HG02642 (cell line): ENCODE results near the gene SH3TC1.

Experiments
- ATAC-seq: cut with Tn5 transposase; IDR thresholded peaks from one replicate; pipeline ENCODE4 v1.9.1; 2021; ENCODE audit warnings: mild to moderate bottlenecking; ENCODE audit not compliant: unreplicated experiment, poor library complexity

The SH3TC1 gene

DNA sequence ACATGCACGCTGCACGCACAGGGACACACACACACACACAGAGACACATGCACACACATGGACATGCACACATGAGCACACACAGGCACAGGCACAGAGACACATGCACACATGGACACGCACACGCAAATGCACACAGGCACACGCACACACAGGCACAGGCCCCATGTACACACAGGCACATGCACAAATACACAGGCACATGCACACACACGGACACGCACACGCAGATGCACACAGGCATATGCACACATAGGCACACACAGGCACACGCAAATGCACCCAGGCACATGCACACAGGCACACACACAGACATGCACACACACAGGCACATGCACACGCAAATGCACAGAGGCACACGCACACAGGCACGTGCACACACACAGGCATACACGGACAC lies 40.1 kb downstream of the SH3TC1 start:
- ATAC-seq = no peak

DNA sequence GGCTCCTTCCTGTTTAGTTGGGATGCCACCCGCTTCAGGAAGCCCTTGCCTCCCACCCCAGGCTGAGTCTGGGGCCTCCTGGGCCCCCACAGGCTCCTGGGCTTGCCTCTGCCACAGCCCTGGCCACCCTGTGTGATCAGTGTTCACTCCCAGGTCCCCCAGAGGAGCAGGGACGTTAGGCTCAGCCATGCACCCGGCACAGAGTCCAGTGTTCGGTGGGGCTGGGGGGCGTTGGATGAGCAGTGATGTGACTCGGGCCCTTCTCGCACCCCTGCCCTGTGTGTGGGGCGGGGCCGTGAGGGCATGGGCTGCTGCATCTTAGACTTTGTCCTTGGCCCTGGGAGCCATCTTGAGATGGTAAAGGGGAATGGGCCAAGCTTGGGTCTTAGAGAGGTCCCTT lies 40.6 kb downstream of the SH3TC1 start:
- ATAC-seq = no peak

DNA sequence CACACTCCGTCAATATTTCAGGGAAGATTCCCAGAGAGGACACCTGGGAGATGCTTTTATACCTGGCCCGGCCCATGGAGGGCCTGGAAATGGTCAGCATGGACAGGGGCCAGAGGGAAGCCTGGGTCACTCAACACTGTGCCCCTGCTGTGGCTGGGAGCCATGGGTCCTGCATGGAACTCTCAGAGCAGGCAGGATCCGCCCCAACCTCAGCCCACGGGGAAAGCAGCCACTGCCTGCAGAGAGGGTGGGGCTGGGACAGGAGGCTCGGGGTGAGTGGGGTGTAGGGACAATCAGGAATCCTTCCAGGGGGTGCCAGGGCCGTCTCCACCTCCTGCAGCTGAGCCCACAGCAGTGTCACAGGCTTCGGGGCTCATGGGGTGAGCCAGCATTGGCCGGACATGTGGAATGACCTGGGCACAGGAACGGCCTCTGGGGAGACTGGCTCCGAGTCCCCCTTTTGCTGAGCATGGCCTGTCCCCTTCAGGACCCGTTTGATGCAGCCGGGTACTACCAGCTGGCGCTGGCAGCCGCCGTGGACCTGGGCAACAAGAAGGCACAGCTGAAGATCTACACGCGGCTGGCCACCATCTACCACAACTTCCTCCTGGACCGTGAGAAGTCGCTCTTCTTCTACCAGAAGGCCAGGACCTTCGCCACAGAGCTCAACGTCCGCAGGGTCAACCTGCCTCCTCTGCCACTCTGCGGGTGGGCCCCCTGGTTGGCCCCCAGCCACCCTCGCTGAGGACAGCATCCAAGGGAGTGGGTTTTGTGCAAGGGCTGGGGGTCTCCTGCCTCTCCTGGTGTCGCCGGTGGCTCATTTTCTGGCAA lies 41.3 kb downstream of the SH3TC1 start:
- no peak for ATAC-seq

DNA sequence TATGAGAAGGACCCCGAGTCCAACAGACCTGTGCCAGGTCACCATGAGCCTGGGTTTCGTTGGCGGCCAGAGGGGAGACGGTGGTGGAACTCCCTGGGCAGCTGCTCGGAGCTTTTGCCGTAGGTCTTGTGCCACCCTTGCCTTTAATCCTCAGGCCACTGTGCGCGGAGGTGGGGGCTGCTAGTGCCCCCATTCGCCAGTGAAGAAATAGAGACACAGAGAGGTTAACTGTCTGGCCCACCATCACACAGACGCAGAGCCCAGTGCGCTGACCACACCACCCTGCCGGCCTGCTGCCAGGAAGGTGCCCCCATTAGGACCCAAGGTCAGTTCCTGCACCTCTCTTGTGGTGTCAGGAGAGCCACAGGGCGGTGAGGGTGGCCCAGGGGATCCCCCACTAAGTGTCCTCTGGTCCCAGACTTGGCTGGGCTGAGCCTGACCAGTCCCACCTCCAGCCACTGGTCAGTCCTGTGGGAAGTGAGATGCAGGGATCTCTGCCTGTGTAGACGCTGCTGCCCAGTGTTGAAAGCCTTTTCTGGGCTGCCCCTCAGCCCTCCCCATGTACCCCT lies 42.2 kb downstream of the SH3TC1 start:
- ATAC-seq = no peak

DNA sequence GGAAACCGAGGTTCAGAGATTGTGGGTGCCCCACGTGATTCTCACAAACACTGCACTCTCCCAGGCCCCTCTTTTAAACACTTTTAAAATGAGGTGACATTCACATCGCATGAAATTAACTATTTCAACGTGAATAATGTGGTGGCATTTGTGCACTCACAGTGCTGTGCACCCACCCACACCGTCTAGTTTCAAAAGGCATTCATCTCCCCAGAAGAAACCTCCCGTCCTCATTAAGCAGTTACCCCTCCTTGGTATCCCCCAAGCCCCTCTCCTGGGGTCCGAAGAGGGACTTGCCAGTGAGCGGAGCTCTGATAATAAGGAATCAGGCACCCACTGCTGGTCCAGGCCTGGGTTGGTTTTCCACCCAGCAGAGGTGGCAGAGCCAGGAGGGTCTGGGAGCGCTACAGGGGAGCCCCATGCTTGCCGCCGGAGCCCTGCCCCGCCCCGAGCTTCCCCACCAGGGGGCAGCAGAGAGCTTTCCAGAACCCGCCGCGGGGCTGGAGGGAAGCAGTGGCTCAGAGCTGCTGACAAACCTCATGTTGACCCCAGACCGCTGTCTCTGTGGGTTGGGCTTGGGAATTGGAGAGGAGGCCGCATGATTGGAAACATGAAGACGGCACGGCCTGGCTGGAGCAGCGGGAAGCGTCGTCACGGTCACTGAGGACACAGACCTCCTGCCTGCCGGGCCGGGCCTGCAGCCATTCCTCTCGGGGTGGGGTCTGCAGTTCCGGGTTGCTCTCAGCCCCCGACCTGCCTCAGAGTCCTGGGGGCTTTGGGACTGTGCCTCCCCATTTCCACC lies 43.0 kb downstream of the SH3TC1 start:
- ATAC-seq = peak; percentile 77

DNA sequence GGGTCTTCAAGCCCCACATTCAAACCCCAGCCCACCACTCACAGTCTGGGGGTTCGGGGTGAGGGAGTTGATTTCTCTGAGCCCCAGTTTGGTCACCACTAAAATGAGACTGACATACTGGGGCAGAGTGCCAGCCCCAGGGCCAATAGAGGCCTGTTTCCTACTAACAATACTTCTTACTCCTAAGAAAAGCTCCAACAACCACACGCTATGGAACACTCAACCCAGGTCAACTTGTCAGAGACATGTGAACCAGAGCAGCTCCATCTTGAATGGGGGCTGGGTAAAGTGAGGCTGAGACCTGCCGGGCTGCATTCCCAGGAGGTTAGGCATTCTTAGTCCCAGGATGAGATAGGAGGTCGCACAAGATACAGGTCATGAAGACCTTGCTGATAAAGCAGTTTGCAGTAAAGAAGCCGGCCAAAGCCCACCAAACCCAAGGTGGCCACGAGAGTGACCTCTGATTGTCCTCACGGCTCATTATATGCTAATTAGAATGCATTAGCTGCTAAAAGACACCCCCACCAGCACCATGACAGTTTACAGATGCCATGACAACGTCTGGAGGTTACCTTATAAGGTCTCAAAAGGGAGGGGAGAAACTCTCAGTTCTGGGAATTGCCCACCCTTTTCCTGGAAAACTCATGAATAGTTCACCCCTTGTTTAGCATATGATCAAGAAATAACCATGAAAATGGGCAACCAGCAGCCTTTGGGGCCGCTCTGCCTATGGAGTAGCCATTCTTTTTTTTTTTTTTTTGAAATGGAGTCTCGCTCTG lies 43.9 kb downstream of the SH3TC1 start:
- ATAC-seq = no peak

DNA sequence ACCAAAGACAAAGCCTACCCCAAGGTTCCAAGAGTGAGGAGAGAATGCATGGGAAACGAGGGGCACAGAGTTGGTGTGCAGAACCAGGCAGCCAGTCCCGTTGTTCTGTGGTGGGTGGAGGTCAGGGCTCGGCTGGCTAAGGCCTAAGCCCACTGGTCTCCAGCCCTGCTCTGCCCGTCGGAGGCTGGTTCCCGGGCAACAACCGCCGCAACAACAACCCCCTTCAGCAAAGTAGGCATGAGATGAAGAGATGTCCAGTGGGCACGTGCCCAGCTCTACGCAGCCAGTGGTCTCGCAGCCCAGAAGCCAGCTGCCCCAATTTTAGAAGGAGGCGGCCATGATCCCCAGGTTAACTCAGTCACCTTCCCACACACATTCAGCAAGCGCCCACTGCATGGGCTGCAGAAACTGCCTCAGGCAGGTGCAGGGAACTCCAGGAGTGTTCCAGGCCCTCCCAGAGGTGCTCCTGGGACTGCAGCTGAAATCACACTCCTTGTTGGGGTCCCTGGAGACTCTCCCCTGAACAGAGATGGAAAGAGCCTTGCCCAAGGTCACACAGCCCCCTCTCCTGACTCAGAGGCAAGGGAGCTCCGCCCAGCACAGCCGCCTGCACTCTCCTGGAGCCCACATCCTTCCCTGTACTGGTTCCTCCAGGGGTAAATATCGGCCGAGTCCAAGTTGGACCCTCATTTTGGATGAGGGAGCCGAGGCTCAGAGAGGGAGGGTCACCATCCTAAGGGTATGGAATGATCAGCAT lies 45.1 kb downstream of the SH3TC1 start:
- ATAC-seq = no peak

DNA sequence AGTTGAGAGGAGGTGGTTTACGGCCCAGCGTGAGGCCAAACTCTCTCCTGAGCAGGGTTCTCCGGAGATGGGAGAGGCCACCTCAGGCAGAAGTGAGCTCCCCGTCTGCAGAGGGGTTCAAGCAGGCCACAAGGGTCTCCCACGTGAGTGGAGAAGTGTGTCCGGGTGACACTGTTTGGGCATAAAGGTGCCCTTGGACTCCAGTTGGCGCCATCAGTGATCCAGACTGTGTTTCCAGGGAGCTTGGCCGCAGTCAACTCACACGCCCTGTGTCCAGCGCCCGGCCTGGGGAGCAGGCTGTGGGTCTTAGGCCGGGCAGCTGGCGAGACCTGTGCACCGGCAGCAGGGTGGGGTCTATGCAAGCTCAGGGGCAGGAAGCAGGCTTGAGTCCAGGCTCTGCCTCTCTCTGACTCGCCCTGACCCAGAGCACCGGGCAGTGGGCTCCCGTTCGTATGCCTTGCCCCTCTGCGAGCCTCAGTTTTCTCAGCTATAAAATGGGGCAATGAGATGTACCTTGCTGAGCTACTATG lies 45.9 kb downstream of the SH3TC1 start:
- no peak for ATAC-seq

DNA sequence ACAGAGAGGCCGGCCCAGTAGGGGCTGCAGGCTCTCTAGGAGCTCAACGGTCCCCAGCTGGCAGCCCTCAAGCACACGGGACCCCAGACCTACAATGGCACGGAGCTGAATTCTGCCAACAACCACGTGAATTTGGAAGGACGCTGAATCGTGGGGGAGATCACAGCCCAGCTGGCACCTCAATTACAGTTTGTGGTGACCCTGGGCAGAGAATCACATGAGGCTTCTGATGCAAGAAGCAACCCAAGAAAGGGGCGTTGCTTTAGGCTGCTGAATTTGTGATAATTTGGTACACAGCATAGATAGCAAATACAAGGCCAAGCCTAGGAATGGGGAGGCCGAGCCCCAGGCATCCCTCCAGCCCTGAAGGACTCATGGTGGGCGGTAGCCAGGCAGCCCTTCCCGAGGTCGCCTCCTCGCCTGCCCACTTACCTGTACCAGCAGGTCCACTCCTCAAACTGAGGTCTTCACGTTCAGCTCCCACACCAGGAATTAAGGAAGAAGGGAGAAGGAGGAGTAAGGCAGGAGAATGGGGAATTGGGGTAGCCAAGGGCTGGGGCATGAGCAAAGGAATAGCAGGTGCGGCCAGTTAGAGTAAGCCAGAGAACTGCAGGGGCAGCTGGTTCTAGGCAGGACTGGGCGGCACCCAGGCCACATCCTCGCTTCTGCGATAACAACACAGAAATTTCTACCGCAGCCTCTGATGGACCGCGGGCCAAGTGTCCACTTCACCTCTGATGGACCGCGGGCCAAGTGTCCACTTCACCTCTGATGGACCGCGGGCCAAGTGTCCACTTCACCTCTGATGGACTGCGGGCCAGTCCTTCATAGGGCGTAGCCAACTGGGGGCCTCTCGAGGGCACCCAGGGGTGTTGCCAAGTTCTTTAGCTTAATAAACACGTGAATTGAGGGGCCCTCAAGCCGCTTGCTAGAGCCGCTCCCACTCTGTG lies 47.1 kb downstream of the SH3TC1 start:
- no peak for ATAC-seq

DNA sequence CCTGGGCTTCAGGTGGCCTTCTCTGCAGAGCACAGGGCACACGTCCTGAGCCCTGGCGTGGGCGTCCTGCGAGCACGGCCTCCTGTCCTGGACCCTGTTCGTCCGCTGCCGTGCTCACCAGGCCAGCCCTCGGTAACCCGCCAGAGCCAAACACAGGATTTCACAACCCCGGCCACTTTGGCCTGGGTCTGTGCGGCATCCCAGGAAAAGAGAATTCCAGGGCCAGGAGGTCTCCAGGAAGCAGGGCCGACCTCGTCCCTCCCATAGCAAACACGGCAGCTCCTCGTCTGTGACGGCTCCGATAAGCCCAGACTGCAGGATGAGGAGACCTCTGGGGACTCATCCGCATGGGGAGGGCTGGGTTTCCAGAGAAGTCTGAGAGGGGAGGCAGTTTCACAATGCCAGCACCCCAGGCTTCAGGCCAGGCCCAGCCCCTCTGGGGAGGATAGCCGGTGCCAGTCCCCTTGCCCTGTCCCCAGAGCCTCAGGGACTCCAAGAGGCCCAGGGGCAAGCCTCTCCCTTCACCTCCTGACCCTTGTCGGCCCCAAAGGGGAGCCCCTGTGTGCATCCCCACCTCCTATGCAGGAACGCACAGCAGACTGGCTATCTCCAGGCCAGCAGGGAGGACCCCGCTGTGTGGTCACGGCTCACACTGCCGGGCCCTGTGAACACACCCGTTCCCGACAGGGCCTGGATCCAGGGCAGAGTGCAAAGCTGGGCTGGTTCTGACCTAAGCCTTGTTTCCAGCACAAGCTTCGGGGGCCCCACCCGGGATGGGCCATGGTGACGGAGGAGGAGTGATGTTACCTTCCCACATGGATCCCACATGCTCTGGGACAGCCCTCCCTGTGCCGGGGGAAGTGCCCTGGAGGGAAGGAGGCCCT lies 48.2 kb downstream of the SH3TC1 start:
- ATAC-seq = no peak

DNA sequence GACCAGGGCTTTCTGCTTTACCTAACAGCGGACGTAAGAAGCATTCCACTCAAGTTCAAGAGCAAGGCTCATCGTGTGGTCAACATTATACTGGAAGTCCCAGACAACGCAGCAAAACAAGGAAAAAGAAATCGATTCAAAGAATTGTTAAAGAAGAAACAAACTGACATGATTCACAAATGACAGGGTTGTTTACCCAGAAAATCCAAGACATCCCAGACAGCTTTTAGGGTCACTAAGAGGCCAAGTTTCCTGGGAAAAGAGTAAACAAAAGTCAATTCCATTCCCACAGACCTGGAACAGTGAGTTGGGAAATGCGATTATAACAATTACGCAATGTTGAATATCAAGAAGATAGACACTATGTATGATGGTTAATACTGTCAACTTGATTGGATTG lies 49.0 kb downstream of the SH3TC1 start:
- ATAC-seq = no peak

DNA sequence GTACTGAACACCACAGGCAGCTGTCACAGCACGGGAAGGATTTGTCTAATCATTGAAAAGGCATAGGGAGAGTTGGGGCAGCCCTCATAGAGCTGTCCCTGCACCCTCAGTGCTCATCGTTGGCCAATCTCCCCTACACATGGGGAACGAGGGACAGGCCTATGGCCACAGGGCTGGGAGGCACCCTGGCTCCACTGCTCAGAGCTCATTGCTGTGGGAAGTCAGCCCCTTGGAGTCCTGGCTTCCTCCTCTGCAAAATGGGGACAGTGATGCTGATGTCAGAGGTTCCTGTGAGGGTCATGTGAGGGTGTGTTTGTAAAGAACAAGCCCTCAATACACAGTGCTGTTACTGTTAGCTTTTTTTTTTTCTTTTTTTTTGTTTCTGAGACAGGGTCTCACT lies 51.1 kb downstream of the SH3TC1 start:
- no peak for ATAC-seq

DNA sequence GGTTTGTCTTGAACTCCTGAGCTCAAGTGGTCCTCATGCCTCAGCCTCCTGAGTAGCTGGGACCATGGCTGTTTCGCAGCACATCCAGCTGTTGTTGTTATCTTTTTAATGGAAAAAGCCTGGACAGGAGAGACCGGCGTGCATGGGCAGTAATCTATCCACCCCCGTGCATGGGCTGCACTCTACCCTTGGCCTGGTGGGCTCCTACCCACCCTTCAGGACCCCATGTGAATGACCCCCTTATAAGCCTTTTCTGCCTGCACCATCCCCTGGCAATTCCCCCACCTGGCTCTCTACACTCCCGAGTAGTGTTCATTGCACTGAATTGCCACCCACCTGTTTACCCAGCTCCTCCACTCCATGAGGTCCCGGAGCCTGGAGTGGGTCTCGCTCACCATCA lies 51.5 kb downstream of the SH3TC1 start:
- no peak for ATAC-seq

DNA sequence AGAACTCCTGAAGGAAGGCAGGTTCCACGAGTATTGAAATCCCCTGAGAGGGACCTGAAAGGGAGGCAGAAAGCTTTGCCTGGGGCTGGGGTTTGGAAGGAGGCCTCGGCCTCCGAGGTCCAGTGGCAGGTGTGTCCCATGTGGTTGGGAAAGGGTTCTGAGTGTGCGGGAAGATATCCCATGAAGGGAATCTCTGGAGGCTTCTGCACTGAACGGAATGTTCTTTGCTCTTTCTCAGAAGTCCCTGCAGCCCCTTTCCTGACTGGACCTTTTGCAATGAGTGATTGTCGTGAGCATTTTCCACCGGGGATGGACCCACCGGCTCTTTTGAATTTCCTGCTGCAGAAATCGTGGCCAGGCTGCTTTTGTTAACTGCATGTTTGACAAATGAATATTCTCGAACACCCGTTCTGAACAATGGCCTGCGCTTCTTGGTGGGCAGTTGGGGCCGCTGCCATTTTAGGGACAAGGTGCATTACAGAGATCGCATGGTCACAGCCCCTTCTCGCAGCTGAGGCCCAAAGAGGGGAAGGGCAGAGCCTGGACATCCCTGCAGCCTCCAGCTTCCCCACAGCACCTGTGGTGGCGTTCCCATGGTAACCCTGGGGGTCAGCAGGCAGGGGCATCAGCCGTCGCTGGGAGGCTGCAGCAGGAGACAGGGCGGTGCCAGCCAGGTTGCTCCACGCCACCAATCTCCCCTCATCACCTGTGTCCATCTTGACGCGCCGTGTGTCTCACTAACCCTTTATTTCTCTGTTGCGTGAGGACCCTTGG lies 52.2 kb downstream of the SH3TC1 start:
- no peak for ATAC-seq

DNA sequence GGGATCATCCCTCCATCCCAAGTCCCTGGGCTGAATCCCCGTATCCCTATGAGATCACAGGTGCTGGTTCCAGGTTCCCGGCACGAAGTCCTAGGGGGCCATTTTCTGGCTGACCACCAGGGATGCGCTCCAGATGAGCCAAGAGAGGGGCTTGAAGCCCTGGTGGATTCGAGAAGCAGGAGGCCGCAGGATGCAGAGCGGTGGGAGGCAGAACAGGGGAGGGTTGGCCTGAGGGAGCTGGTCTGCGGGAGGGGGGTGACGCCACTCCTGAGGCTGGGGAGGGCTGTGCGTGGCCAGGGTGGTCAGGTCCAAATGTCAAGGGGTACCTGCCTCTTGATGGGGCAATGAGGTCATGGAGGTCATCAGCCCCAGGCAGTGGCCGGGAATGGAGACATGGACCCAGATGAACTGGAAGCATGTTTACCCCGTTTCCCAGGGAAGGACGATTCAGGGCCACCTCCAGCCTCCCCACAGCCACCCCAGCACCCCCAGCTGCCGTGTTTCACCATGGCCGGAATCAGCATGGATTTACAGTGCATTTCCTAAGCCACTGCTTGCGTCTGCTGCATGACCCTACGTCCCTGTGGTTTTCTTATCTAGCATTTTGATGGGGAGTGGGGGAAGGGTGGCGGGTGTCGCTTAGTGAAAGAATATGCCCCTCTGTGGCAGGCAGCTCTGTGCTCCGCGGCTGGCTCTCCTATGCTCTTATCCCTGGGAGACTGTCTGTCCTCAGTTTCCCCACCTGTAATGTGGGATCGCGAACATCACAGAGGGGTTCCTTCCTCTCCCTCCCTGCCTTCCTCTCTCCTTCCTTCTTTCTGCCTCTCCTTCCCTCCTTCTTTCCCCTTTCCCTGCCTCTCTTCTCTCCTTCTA lies 53.4 kb downstream of the SH3TC1 start:
- no peak for ATAC-seq

DNA sequence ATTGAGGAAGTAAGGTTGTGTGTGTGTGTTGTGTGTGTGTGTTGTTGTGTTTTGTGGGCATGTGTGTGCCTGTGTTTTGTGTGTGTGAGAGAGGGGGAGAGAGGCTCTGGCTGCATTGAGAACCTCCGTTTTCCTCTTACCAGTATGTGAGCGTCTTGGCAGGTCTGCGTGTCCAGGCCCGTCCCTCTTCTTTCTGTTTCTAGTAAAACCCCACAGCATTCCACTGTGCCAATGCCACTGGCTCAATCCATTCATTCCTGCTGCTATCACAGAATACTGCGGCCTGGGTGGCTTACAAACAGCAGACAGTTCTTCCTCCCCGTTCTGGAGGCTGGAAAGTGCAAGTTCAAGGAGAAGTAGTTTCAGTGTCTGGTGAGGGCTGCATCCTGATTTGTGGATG lies 55.0 kb downstream of the SH3TC1 start:
- ATAC-seq = no peak
